HepG2 (cell line): ENCODE data around the gene SDR39U1. TPM values are rescaled to one million over a fixed set of nuclear protein-coding genes. Genes with fewer than 3 reads are reported as not detected.

Source experiments
- HMG20B ChIP-seq: conservative IDR thresholded peaks from 2 replicates; pipeline ENCODE4 v1.6.1; 2016; ENCODE audit warnings: missing genetic modification reagents, missing compliant biosample characterization
- HNF4A ChIP-seq: sonication (generic); formaldehyde crosslinking; IDR thresholded peaks from 2 replicates; pipeline ENCODE4 v1.4.0; 2020; ENCODE audit warnings: missing genetic modification reagents
- IRF9 ChIP-seq: sonication (generic); formaldehyde crosslinking; IDR thresholded peaks from 2 replicates; pipeline ENCODE4 v1.8.0; 2022; ENCODE audit warnings: missing genetic modification reagents, mild to moderate bottlenecking, borderline replicate concordance
- KDM5A ChIP-seq: fragments of 200-600 bp; sonication (generic); IDR thresholded peaks from 2 replicates; pipeline ENCODE4 v1.7.0; 2018; ENCODE audit warnings: antibody characterized with exemption, mild to moderate bottlenecking, low read length, borderline replicate concordance
- KLF11 ChIP-seq: IDR thresholded peaks from 2 replicates; pipeline ENCODE4 v1.6.1; 2016; ENCODE audit warnings: missing compliant biosample characterization
- KLF13 ChIP-seq: sonication (generic); formaldehyde crosslinking; IDR thresholded peaks from 2 replicates; pipeline ENCODE4 v1.4.0; 2020; ENCODE audit warnings: mild to moderate bottlenecking, missing genetic modification reagents
- MAFF ChIP-seq: IDR thresholded peaks from 2 replicates; pipeline ENCODE4 v1.6.1; 2011; ENCODE audit warnings: low read depth, low read length, improper control_type of control experiment
- MIER3 ChIP-seq: IDR thresholded peaks from 2 replicates; pipeline ENCODE4 v1.6.1; 2016; ENCODE audit warnings: missing compliant biosample characterization, borderline replicate concordance
- POGK ChIP-seq: sonication (generic); formaldehyde crosslinking; conservative IDR thresholded peaks from 2 replicates; pipeline ENCODE4 v1.8.0; 2022; ENCODE audit warnings: mild to moderate bottlenecking, moderate library complexity, missing genetic modification reagents
- RCOR2 ChIP-seq: IDR thresholded peaks from 2 replicates; pipeline ENCODE4 v1.6.1; 2016; ENCODE audit warnings: missing biosample characterization, missing genetic modification reagents
- RNF219 ChIP-seq: sonication (generic); formaldehyde crosslinking; IDR thresholded peaks from 2 replicates; pipeline ENCODE4 v1.5.0; 2020; ENCODE audit warnings: mild to moderate bottlenecking, missing genetic modification reagents
- RXRB ChIP-seq: IDR thresholded peaks from 2 replicates; pipeline ENCODE4 v1.6.1; 2016; ENCODE audit warnings: borderline replicate concordance, missing genetic modification reagents, missing compliant biosample characterization
- ZNF362 ChIP-seq: sonication (generic); formaldehyde crosslinking; IDR thresholded peaks from 2 replicates; pipeline ENCODE4 v1.4.0; 2020; ENCODE audit warnings: missing genetic modification reagents, mild to moderate bottlenecking, borderline replicate concordance
- ZNF441 ChIP-seq: sonication (generic); formaldehyde crosslinking; IDR thresholded peaks from 2 replicates; pipeline ENCODE4 v1.7.0; 2021; ENCODE audit warnings: missing genetic modification reagents, borderline replicate concordance
- ZNF784 ChIP-seq: sonication (generic); formaldehyde crosslinking; IDR thresholded peaks from 2 replicates; pipeline ENCODE4 v1.5.1; 2020; ENCODE audit warnings: missing genetic modification reagents, mild to moderate bottlenecking, borderline replicate concordance
- ZXDC ChIP-seq: sonication (generic); formaldehyde crosslinking; IDR thresholded peaks from 2 replicates; pipeline ENCODE4 v1.5.0; 2020; ENCODE audit warnings: mild to moderate bottlenecking, missing genetic modification reagents
- polyA plus RNA-seq, 8 experiments: library from polyadenylated mRNA; depleted of rRNA in 3 of 8; stranded (reverse) in 7 of 8; unstranded in 1 of 8; fragments of >200 nt; fragmentation: Illumina TruSeq in 4 of 8; extraction: Trizol in 4 of 8; gene quantifications; 2 replicates each; pipeline versions ENCODE4 v1.2.1 to v1.2.3, GENCODE V29; 2011 to 2016; ENCODE audit warnings: low read depth in 4 of 8, missing spikeins in 1 of 8, mixed read lengths in 1 of 8; ENCODE audit not compliant: insufficient read depth in 1 of 8
- total RNA-seq, 5 experiments: library from RNA; depleted of rRNA; stranded (reverse); fragments of >200 nt; fragmentation: Illumina TruSeq; extraction: Trizol; gene quantifications; 2 replicates each; pipeline ENCODE4 v1.2.3, GENCODE V29; 2016; ENCODE audit warnings: low read depth in 1 of 5

The SDR39U1 gene
- total and polyA plus RNA-seq, 2 of the 13 experiments (the other 11 are each of a cell fraction or from before 2014, with no cell fraction given) = 34.4 to 129 TPM

- TF ChIP-seq ZNF362 = no peak
- no peak for TF ChIP-seq ZXDC (CRISPR knock-in tag)
- TF ChIP-seq HNF4A (CRISPR knock-in tag) = peak; percentile 46
- TF ChIP-seq KLF11 (CRISPR knock-in tag) = no peak; the same call in 1 of the 2 replicates
- 0 out of 2 replicates have a peak, but pooled peaks have one; percentile 13 for TF ChIP-seq HMG20B (CRISPR knock-in tag)
- no peak for TF ChIP-seq KLF13 (CRISPR knock-in tag)
- TF ChIP-seq RCOR2 = peak; percentile 38; the same call in 1 of the 2 replicates
- TF ChIP-seq RXRB (CRISPR knock-in tag) = peak; percentile 73; the same call in 1 of the 2 replicates
- peak; percentile 63; the same call in 1 of the 2 replicates for TF ChIP-seq KDM5A
- TF ChIP-seq RNF219 (CRISPR knock-in tag) = no peak
- peak; percentile 52; the same call in 1 of the 2 replicates for TF ChIP-seq MAFF
- TF ChIP-seq POGK (CRISPR knock-in tag) = 0 out of 2 replicates have a peak, but pooled peaks have one; percentile 13
- TF ChIP-seq ZNF441 (CRISPR knock-in tag) = no peak
- TF ChIP-seq ZNF784 (CRISPR knock-in tag) = 0 out of 2 replicates have a peak, but pooled peaks have one; percentile 70
- TF ChIP-seq MIER3 (CRISPR knock-in tag) = no peak
- 0 out of 2 replicates have a peak, but pooled peaks have one; percentile 12 for TF ChIP-seq IRF9 (CRISPR knock-in tag)
Observed at GRCh38 chr14:24436355-24437019, 6.1 kb downstream of the SDR39U1 start (continued).
